Ovary (tissue), 3 donors: ENCODE results near the gene DGKI.

ENCODE experiments used
- EP300 ChIP-seq: sonication (generic); formaldehyde crosslinking; IDR thresholded peaks from one replicate; pipeline ENCODE4 v1.6.1; 2017; ENCODE audit warnings: antibody characterized with exemption
- TF ChIP-seq, protein P1 (sequence below), 3 donors: fragments of 450-650 bp in 2 of 3; fragments of 200-600 bp in 1 of 3; IDR thresholded peaks; one replicate each; pipeline versions ENCODE4 v1.5.1 to v1.8.0; 2016 to 2022; ENCODE audit warnings: antibody characterized with exemption in 3 of 3, mild to moderate bottlenecking in 1 of 3
- donor health status: DM: no; HTN: no; CAD: no.

DNA sequence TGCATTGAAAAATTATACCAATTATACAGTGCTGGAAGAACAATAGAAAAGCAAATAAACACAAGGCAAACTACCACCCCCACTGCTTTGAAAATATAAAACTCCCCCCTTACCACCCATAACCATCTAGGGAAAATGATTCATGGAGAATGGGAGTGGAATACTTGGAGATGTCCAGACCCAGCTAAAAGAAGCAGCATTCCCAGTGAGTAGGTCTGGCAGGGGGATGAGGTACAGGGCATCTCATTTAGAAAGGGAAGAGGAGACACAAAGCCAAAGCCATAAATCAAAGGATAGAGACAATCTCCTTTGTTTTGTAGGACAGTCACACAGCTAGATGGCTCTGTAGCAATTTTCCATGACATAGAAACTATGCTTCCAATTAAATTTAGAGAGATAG lies 36.0 kb upstream of the DGKI start:
- TF ChIP-seq, protein P1, sequence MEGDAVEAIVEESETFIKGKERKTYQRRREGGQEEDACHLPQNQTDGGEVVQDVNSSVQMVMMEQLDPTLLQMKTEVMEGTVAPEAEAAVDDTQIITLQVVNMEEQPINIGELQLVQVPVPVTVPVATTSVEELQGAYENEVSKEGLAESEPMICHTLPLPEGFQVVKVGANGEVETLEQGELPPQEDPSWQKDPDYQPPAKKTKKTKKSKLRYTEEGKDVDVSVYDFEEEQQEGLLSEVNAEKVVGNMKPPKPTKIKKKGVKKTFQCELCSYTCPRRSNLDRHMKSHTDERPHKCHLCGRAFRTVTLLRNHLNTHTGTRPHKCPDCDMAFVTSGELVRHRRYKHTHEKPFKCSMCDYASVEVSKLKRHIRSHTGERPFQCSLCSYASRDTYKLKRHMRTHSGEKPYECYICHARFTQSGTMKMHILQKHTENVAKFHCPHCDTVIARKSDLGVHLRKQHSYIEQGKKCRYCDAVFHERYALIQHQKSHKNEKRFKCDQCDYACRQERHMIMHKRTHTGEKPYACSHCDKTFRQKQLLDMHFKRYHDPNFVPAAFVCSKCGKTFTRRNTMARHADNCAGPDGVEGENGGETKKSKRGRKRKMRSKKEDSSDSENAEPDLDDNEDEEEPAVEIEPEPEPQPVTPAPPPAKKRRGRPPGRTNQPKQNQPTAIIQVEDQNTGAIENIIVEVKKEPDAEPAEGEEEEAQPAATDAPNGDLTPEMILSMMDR (IDR thresholded peaks at IDR 0.05): no peak
- no peak for TF ChIP-seq EP300
